ENCODE measurements around the gene KIF7. TPM values are rescaled to one million over a fixed set of nuclear protein-coding genes. Genes with fewer than 3 reads are reported as not detected.

Gene KIF7
- total and polyA plus RNA-seq, 12 donors, result 1.6 to 8.2 (median 5.3) TPM

DNA sequence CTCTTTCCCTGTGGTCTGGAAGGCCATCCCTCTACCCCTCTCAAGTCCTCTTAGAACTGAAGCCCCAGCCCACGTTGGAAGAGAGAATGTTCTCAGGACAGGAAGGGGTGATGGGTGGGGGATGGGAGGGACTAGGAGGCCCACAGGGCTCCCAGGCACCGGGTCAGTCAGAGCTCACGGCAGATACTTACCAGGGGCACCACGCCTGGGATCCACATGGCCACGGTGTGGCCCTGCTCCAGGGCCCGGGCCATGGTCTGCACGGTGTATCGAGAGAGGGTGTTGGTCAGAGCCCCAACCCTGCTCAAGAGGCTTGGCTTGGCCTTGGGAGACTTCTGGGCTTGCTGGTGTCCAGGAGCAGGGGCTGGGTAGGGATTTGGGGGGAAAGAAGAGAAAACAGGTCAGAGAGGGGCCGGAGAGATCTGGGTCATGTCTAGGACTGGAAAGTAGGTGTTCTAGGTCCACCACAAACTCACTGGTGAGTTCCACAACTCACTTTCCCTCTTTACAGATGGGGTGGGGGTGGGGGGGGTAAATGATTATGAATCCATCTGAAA lies 14.1 kb upstream of the KIF7 start:
- 79 to 96% (median 88%) methylated on average over 8 to 9 of the region's 9 CpGs for WGBS, 4 donors
- Histone ChIP-seq H3K4me1 (replicated peaks in 1 of 2) (peaks cover 7 to 19% of the 10 kb centered on the region in 2 donors), H3K27ac (no peak overlapping the region), H3K27me3 (no peaks in the 10 kb centered on the region), H3K36me3 (replicated peaks in 1 of 2) (no peaks in the 10 kb centered on the region), H3K4me3 (no peak overlapping the region), H3K9me3 (replicated peaks in 1 of 3) (no peaks in the 10 kb centered on the region)
- TF ChIP-seq, protein P1, sequence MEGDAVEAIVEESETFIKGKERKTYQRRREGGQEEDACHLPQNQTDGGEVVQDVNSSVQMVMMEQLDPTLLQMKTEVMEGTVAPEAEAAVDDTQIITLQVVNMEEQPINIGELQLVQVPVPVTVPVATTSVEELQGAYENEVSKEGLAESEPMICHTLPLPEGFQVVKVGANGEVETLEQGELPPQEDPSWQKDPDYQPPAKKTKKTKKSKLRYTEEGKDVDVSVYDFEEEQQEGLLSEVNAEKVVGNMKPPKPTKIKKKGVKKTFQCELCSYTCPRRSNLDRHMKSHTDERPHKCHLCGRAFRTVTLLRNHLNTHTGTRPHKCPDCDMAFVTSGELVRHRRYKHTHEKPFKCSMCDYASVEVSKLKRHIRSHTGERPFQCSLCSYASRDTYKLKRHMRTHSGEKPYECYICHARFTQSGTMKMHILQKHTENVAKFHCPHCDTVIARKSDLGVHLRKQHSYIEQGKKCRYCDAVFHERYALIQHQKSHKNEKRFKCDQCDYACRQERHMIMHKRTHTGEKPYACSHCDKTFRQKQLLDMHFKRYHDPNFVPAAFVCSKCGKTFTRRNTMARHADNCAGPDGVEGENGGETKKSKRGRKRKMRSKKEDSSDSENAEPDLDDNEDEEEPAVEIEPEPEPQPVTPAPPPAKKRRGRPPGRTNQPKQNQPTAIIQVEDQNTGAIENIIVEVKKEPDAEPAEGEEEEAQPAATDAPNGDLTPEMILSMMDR (IDR thresholded peaks at IDR 0.05), result no peak
- TF ChIP-seq POLR2A (IDR thresholded peaks at IDR 0.05), result no peak
- intact Hi-C loops (cut with DNase I), result no loop called here
- DNase-seq, result peak in 1 of 7 donors; percentile 30

DNA sequence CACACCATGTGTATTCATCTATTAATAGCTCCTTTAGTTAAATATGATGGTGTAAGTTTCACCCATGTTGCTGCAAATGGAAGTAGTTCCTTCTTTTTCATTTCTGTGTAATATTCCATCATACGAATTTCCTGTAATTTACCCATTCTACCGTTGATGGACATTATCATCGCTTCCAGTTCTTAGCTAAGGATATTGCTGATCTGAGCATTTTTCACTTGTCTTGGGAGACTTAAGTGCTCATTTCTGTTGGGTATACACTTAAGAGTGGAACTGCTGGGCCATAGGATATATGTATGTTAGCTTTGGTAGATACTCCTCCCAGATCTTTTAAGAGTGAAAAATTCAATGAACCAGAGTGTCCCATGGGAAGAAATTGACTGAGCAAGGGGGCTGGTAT lies 12.9 kb upstream of the KIF7 start:
- Histone ChIP-seq H3K36me3 (replicated peaks in 1 of 2) (no peaks in the 10 kb centered on the region), H3K4me1 (replicated peaks in 1 of 2) (peaks cover 8 to 23% of the 10 kb centered on the region in 2 donors), H3K27ac (no peak overlapping the region), H3K27me3 (no peaks in the 10 kb centered on the region), H3K9me3 (replicated peaks in 1 of 3) (no peaks in the 10 kb centered on the region), H3K4me3 (no peak overlapping the region)
- 90 to 99% (median 92%) methylated on average over 3 of the region's 3 CpGs for WGBS, 4 donors
- DNase-seq, result no peak
- TF ChIP-seq POLR2A (IDR thresholded peaks at IDR 0.05), result no peak
- TF ChIP-seq, protein P1 (IDR thresholded peaks at IDR 0.05), result no peak
- intact Hi-C loops (cut with DNase I), result no loop called here

DNA sequence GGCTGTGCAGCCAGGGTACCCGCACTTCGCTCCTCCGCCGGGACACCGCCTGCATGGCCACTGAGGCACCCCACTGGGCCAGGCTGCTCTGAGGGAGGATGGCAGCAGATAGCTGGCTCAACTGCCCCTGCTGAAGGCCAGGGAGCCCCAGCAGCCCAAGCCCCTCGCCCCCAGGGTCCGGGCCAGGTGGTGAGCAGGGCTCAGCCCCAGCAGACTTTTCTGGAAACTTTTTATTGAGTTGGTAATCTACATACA lies 12.4 kb upstream of the KIF7 start:
- H3K4me3 ChIP-seq, result no peak overlapping the region
- no peak for TF ChIP-seq POLR2A (IDR thresholded peaks at IDR 0.05)
- TF ChIP-seq, protein P1 (IDR thresholded peaks at IDR 0.05), result no peak
- H3K27ac ChIP-seq, result no peak overlapping the region
- no peaks in the 10 kb centered on the region for H3K27me3 ChIP-seq
- no peak for DNase-seq
- H3K36me3 ChIP-seq (replicated peaks in 1 of 2), result no peaks in the 10 kb centered on the region
- peaks cover 13 to 25% of the 10 kb centered on the region in 2 donors for H3K4me1 ChIP-seq (replicated peaks in 1 of 2)
- intact Hi-C loops (cut with DNase I), result no loop called here
- 93 to 100% (median 97%) methylated on average over 7 of the region's 7 CpGs for WGBS, 4 donors
- no peaks in the 10 kb centered on the region for H3K9me3 ChIP-seq (replicated peaks in 1 of 3)

DNA sequence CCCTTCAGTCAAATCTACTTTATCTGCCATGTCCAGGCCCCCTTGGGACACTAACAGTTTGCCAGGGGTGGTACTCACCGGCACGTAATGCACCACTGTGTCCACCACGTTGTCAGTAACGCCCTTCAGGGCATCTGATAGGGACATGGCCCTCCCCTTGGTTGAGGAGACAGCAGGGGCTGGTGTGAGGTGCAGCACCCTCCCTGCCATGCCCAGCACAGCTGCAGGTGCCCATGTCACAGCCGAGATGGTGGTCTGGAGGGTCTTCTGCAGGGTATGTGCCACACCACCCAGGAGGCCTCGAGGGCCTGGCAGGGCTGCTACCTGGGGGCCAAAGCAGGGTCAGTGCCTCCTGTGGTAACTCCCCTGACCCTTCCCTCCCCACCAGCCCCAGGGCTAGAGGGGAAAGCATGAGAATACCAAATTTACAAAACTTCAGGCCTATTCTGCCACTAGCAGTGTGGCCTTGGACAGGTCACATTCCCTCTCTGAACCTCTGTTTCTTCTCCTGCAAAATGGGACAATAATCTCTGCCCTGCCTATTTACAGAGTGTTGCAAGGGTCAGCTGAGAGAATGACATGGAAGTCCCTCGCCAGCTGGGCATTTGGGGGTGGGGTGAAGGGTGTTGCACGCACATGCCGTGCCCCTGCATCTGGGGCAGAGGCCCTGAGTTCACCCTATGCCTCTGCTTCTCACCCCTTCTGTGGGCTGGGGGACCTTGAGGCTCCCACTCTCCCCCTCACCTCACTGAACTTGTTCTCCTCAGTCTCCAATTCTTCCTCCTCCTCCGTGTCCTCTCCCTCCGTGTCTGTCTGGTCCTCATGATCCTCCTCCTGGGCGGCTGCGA lies 11.8 kb upstream of the KIF7 start:
- no peak for TF ChIP-seq POLR2A (IDR thresholded peaks at IDR 0.05)
- TF ChIP-seq, protein P1 (IDR thresholded peaks at IDR 0.05), result no peak
- H3K27ac ChIP-seq, result peak overlapping the region in 1 of 5 donors; percentile 95
- intact Hi-C loops (cut with DNase I), result no loop called here
- H3K9me3 ChIP-seq (replicated peaks in 1 of 3), result no peaks in the 10 kb centered on the region
- no peaks in the 10 kb centered on the region for H3K27me3 ChIP-seq
- H3K4me1 ChIP-seq (replicated peaks in 1 of 2), result peaks cover 17 to 24% of the 10 kb centered on the region in 2 donors
- WGBS, 4 donors, result 82 to 97% (median 93%) methylated on average over 6 to 13 of the region's 13 CpGs
- H3K4me3 ChIP-seq, result no peak overlapping the region
- no peaks in the 10 kb centered on the region for H3K36me3 ChIP-seq (replicated peaks in 1 of 2)
- DNase-seq, result no peak

Measured in adrenal gland (tissue), 12 donors.